ENCODE measurements around the gene BATF3.
"Not testable (repeated sequence)": the region's sequence is repeated elsewhere in the genome, so short reads cannot be mapped to it uniquely, and the experiment has no call there.

BATF3 gene

DNA sequence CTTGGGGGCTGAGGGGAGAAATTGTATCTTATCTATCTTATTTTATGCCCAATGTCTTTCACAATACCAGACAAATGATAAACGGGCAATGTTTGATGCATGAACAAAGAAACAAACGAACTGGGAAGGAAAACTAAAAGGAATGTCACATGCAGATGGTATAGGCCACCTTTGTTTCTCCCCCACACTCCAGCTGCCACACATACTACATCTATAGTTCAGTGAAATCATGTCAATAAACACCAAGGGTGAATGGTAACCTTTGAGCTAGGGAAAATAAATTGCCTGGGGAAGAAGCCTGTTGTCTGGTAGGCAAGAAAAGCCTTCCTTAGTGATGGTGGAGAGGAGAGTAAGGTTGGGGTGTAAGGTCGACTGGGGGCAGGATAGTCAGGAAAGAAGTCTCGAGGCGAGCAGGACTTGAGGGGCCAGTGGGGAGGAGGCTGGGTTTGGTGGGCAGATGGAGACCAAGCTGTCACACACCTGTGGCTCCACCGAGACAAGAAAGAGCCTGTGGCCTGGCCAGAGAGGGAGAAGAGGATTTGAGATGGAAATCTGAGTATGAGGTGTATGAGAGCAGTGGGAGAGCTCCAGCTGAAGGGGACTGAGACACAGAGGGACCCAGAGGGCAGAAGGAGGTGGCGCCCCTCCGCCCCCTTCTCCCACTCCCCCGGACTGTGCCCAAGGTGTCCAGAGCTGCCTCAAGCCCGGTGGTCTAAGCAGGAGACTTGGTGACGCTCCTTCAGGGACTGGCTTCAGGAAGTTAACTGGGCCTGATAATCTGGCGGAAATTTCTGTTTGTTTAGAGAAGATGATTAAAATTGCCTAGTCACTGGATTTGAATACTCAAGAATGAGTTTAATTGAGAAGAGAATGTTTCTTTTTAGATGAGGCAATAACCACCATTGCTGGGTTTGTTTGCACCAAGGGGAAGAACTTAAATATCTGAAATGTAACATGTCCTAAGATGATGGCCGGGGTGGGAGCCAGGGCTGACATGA, 53.8 kb downstream of the BATF3 start:
- Histone ChIP-seq H3K9me3 (ENCODE audit: control insufficient read depth, low read length) (no peaks in the 10 kb centered on the region), H3K4me3 (ENCODE audit: low read length) (no peak overlapping the region), H3K4me1 (ENCODE audit: control insufficient read depth, insufficient read depth, low read length) (peaks cover 4% of the 10 kb centered on the region), H3K27me3 (ENCODE audit: control insufficient read depth, insufficient read depth, low read length) (peaks cover 6% of the 10 kb centered on the region), H3K9ac (ENCODE audit: low read length) (no peak overlapping the region), H3K36me3 (ENCODE audit: control insufficient read depth, insufficient read depth, low read length) (no peaks in the 10 kb centered on the region)

DNA sequence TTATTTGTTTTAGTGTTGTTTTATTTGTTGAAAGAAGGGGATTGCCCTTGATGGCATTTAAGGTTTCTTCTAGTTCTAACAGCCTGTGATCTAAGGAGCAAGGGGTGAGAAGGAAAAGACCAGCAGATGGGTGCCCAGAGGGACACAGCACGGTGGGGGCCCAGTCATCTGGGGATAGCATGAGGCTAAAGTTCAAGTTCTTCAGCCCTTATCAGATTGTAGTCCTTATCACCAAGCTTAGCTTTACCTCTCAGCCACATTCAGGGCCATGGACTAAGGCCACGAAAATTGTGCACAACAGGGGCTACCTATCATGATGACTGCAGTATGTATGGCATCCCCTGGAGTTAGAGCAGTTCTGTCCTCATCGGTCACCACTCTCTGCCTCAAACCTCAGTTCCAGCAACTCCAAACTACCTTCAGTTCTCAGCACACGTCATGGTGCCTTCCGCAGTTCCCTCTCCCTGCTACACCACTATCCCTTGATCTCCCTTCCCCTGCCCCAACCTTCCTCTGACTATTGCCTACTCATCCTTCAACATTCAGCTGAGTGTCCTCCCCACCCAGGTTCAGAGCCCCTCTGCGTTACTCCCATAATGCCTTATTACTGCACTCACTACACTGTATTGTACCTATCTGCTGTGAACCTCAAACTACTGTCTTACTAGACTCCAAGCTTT, 54.6 kb downstream of the BATF3 start:
- Histone ChIP-seq H3K27me3 (ENCODE audit: control insufficient read depth, insufficient read depth, low read length) (peaks cover 9% of the 10 kb centered on the region), H3K4me3 (ENCODE audit: low read length) (no peak overlapping the region), H3K9ac (ENCODE audit: low read length) (no peak overlapping the region), H3K36me3 (ENCODE audit: control insufficient read depth, insufficient read depth, low read length) (no peaks in the 10 kb centered on the region), H3K9me3 (ENCODE audit: control insufficient read depth, low read length) (no peaks in the 10 kb centered on the region), H3K4me1 (ENCODE audit: control insufficient read depth, insufficient read depth, low read length) (peaks cover 4% of the 10 kb centered on the region)

DNA sequence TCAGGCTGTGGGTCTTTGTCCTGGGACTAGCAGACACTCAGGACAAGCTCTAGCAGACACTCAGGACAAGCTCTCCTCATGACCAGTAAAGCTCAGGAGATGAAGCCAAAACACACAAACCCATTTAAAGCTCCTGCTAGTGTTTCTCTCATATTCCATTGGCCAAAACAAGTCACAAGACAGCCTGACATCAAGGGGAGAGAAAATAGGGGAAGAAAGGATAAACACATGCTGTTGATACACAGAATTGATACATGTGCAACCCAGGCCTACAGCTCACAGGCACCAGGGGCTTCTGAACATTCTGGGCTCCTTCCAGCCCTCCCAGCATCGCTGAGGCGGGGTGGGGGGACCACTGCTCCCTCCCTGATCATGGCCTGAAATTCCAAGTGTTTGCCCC, 55.8 kb downstream of the BATF3 start:
- Histone ChIP-seq H3K27me3 (ENCODE audit: control insufficient read depth, insufficient read depth, low read length) (peaks cover 17% of the 10 kb centered on the region), H3K4me3 (ENCODE audit: low read length) (no peak overlapping the region), H3K36me3 (ENCODE audit: control insufficient read depth, insufficient read depth, low read length) (no peaks in the 10 kb centered on the region), H3K9ac (ENCODE audit: low read length) (no peak overlapping the region), H3K9me3 (ENCODE audit: control insufficient read depth, low read length) (no peaks in the 10 kb centered on the region), H3K4me1 (ENCODE audit: control insufficient read depth, insufficient read depth, low read length) (peaks cover 4% of the 10 kb centered on the region)

DNA sequence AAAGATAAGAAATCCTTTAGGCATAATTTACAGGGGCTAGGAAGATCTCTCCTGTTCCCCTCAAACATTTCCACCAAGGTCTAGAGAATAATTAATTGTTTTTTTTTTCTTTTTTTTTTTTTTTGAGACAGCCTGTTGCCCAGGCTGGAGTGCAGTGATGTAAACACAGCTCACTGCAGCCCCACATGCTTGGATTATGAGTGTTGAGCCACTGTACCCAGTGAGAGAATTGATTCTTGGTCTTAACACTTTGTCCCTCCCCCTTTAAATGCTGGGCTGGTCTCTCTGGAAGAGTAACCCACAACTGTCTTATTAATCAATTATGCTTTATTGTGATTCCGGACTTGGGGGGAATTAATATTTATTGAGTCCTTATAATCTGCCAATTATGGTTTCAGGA, 57.7 kb downstream of the BATF3 start:
- peaks cover 20% of the 10 kb centered on the region for H3K27me3 ChIP-seq (ENCODE audit: control insufficient read depth, insufficient read depth, low read length)
- no peak overlapping the region for H3K4me3 ChIP-seq (ENCODE audit: low read length)
- H3K4me1 ChIP-seq (ENCODE audit: control insufficient read depth, insufficient read depth, low read length), result peaks cover 4% of the 10 kb centered on the region

DNA sequence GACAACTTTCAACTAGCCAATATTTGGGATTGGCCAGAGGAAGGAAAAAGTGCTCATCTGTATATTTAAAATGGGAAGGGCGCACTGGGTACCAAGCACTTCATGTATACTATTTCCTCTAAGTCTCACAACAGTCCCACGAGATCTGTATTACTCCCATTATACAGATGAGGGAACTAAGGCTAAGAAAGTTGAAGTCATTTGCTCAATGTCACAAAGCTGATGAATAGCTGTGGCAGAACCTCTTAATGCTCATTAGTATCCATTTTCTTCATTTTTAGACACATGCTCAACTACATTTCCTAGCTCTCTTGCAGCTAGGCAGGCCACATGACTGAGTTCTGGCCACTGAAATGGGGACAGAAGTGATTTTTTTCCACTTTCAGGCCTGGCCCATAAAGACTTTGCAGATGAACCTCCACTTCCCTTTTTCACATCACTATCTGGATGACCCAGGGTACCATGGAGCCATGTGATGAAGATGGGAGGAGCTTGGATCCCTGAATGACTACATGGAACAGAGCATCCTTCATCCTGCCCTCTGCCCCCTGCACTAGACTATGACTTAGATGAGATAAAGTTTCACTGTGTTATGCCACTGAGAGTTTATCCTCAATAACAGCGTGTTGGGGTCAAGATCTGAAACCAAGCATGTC, 59.3 kb downstream of the BATF3 start:
- no peaks in the 10 kb centered on the region for H3K36me3 ChIP-seq (ENCODE audit: control insufficient read depth, insufficient read depth, low read length)
- H3K4me3 ChIP-seq (ENCODE audit: low read length), result no peak overlapping the region
- no peaks in the 10 kb centered on the region for H3K9me3 ChIP-seq (ENCODE audit: control insufficient read depth, low read length)
- no peak overlapping the region for H3K9ac ChIP-seq (ENCODE audit: low read length)
- peaks cover 8% of the 10 kb centered on the region for H3K4me1 ChIP-seq (ENCODE audit: control insufficient read depth, insufficient read depth, low read length)
- peaks cover 17% of the 10 kb centered on the region for H3K27me3 ChIP-seq (ENCODE audit: control insufficient read depth, insufficient read depth, low read length)

More for the DNA sequence above, 57.7 kb downstream of the BATF3 start:
- Histone ChIP-seq H3K9ac (ENCODE audit: low read length) (no peak overlapping the region), H3K9me3 (ENCODE audit: control insufficient read depth, low read length) (no peaks in the 10 kb centered on the region), H3K36me3 (ENCODE audit: control insufficient read depth, insufficient read depth, low read length) (no peaks in the 10 kb centered on the region)

DNA sequence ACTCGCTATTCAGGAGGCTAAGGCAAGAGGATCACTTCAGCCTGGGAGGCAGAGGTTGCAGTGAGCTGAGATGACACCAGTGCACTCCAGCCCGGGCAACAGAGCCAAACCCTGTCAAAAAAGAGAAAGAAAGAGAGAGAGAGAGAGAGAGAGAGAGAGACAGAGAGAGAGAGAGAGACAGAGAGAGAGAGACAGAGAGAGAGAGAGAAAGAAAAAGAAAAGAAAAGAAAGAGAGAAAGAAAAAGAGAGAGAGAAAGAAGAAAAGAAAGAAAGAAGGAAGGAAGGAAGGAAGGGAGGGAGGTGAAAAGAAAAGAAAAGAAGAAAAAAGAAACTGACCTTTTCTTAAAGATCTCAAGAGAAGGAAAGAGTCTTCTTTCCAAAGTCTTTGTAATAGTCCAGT, 60.1 kb downstream of the BATF3 start:
- not testable (repeated sequence) for H3K36me3 ChIP-seq (ENCODE audit: control insufficient read depth, insufficient read depth, low read length); H3K9ac ChIP-seq (ENCODE audit: low read length); H3K9me3 ChIP-seq (ENCODE audit: control insufficient read depth, low read length); H3K4me1 ChIP-seq (ENCODE audit: control insufficient read depth, insufficient read depth, low read length); H3K4me3 ChIP-seq (ENCODE audit: low read length)
- H3K27me3 ChIP-seq (ENCODE audit: control insufficient read depth, insufficient read depth, low read length), result peaks cover 17% of the 10 kb centered on the region

DNA sequence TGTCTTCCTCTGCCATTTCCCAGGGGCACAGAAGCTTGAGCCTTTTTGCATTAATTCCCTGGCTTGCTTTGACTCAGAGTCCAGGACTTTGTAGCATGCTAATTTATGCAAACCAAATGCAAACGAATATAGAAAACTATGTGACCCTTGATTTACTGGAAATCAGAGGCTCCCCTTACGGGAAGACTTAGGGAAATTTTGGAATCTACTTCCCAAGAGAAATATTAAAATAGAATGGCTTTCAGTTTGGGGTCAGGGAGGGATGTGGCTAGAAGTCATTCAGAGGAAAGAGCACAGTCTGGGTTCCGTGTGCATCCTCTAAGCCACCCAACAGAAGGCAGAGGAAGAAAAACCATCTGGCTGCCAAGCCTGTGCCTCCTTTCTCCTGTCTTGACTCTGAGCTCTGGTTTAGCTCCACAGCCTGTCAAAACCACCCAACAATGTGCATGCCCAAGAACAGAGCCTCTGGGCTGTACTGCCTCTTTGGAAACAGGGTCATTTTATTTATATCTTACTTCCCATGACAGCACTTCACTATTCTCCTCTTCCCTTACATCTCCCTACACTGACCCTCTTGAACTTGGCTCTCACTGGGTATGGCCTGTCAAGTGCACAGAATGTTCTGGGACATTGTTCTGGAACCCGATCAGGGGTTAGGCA, 61.0 kb downstream of the BATF3 start:
- no peaks in the 10 kb centered on the region for H3K36me3 ChIP-seq (ENCODE audit: control insufficient read depth, insufficient read depth, low read length)
- H3K9me3 ChIP-seq (ENCODE audit: control insufficient read depth, low read length), result no peaks in the 10 kb centered on the region
- peaks cover 4% of the 10 kb centered on the region for H3K4me1 ChIP-seq (ENCODE audit: control insufficient read depth, insufficient read depth, low read length)
- H3K4me3 ChIP-seq (ENCODE audit: low read length), result no peak overlapping the region
- H3K9ac ChIP-seq (ENCODE audit: low read length), result no peak overlapping the region
- H3K27me3 ChIP-seq (ENCODE audit: control insufficient read depth, insufficient read depth, low read length), result peaks cover 17% of the 10 kb centered on the region

DNA sequence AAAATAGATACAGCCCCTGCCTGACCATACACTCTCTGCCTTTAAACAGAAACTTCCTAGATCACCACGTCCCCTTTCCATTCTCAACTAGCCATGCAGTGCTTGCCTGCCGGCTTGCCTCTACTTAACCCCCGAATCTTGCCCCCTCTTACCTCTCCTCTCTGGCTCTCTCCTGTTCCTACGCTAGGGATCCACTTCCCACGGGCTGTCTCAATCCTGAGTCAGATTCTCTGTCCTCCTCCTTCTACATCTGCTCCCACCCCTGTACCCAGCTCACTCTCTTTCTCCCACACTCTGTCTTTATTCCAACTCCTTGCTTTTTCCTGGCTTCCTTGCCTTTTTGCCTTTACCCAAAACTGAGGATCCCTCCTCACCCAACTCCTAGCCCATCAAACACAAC, 61.7 kb downstream of the BATF3 start:
- Histone ChIP-seq H3K36me3 (ENCODE audit: control insufficient read depth, insufficient read depth, low read length) (no peaks in the 10 kb centered on the region), H3K9me3 (ENCODE audit: control insufficient read depth, low read length) (no peaks in the 10 kb centered on the region), H3K9ac (ENCODE audit: low read length) (no peak overlapping the region), H3K27me3 (ENCODE audit: control insufficient read depth, insufficient read depth, low read length) (peaks cover 17% of the 10 kb centered on the region), H3K4me3 (ENCODE audit: low read length) (no peak overlapping the region), H3K4me1 (ENCODE audit: control insufficient read depth, insufficient read depth, low read length) (peaks cover 4% of the 10 kb centered on the region)
